Measurements from ENCODE around the gene GRIK2. TPM values are rescaled to one million over a fixed set of nuclear protein-coding genes. Genes with fewer than 3 reads are reported as not detected.
"Not testable (repeated sequence)": the region's sequence is repeated elsewhere in the genome, so short reads cannot be mapped to it uniquely, and the experiment has no call there.

The GRIK2 gene
- total RNA-seq, 3 donors from 2014 or later, result 1.3 to 1.8 (median 1.5) TPM

GRCh38 chr6:101365181-101365580 lies 28.3 kb upstream of the GRIK2 start:
- H3K36me3 ChIP-seq (ENCODE audit: low read depth), result no peaks in the 10 kb centered on the region
- intact Hi-C loops (cut with DNase I, micrococcal nuclease), result no loop called here
- DNase-seq (no peak), ATAC-seq (no peak)
- H3K4me3 ChIP-seq, result no peak overlapping the region
- H3K4me1 ChIP-seq (ENCODE audit: low read depth), result no peaks in the 10 kb centered on the region
- H3K9me3 ChIP-seq, result no peaks in the 10 kb centered on the region
- TF ChIP-seq CTCF (IDR thresholded peaks at IDR 0.05), result no peak

GRCh38 chr6:101379926-101380325 lies 13.6 kb upstream of the GRIK2 start:
- no peaks in the 10 kb centered on the region for H3K4me1 ChIP-seq (ENCODE audit: low read depth)
- TF ChIP-seq CTCF (IDR thresholded peaks at IDR 0.05), result no peak
- no peak for DNase-seq
- no peaks in the 10 kb centered on the region for H3K9me3 ChIP-seq
- intact Hi-C loops (cut with DNase I, micrococcal nuclease), result no loop called here
- no peak overlapping the region for H3K4me3 ChIP-seq
- H3K36me3 ChIP-seq (ENCODE audit: low read depth), result no peaks in the 10 kb centered on the region
- ATAC-seq, result no peak

- no peak for TF ChIP-seq CTCF (IDR thresholded peaks at IDR 0.05)
- no peaks in the 10 kb centered on the region for H3K9me3 ChIP-seq
- no peak overlapping the region for H3K4me3 ChIP-seq
- H3K36me3 ChIP-seq (ENCODE audit: low read depth), result no peaks in the 10 kb centered on the region
- DNase-seq, result no peak
- intact Hi-C loops (cut with DNase I, micrococcal nuclease), result no loop called here
- no peak for ATAC-seq
- no peaks in the 10 kb centered on the region for H3K4me1 ChIP-seq (ENCODE audit: low read depth)
Observed at GRCh38 chr6:101380897-101381630, 12.4 kb upstream of the GRIK2 start.

- ATAC-seq; H3K4me3 ChIP-seq; DNase-seq; H3K4me1 ChIP-seq (ENCODE audit: low read depth); H3K9me3 ChIP-seq; intact Hi-C loops (cut with DNase I, micrococcal nuclease); H3K36me3 ChIP-seq (ENCODE audit: low read depth): not testable (repeated sequence)
Observed at GRCh38 chr6:101383747-101384146, 9.8 kb upstream of the GRIK2 start.

GRCh38 chr6:101386982-101387381 lies 6.5 kb upstream of the GRIK2 start:
- ATAC-seq, result no peak
- no peak for TF ChIP-seq CTCF (IDR thresholded peaks at IDR 0.05)
- Histone ChIP-seq H3K9me3 (no peaks in the 10 kb centered on the region), H3K4me1 (ENCODE audit: low read depth) (no peaks in the 10 kb centered on the region), H3K36me3 (ENCODE audit: low read depth) (no peaks in the 10 kb centered on the region), H3K4me3 (no peak overlapping the region)
- intact Hi-C loops (cut with DNase I, micrococcal nuclease), result no loop called here
- no peak for DNase-seq

GRCh38 chr6:101391772-101392585 lies 1.5 kb upstream of the GRIK2 start:
- no peaks in the 10 kb centered on the region for H3K36me3 ChIP-seq (ENCODE audit: low read depth)
- DNase-seq, result no peak
- no peak overlapping the region for H3K4me3 ChIP-seq
- no peaks in the 10 kb centered on the region for H3K4me1 ChIP-seq (ENCODE audit: low read depth)
- intact Hi-C loops (cut with DNase I, micrococcal nuclease), result no loop called here
- ATAC-seq, result no peak
- no peak for TF ChIP-seq CTCF (IDR thresholded peaks at IDR 0.05)
- no peaks in the 10 kb centered on the region for H3K9me3 ChIP-seq
